Activated CD8-positive, alpha-beta memory T cell treated with anti-CD3 and anti-CD28 coated beads for 48 hours (primary cell): ENCODE data around the gene MYO7A.

Source experiments
- DNase-seq, 3 experiments: peaks; one replicate each; pipeline ENCODE4 v3.0.0-alpha.2; 2020; ENCODE audit warnings: low read depth in 2 of 3, low spot score in 2 of 3

The MYO7A gene

DNA sequence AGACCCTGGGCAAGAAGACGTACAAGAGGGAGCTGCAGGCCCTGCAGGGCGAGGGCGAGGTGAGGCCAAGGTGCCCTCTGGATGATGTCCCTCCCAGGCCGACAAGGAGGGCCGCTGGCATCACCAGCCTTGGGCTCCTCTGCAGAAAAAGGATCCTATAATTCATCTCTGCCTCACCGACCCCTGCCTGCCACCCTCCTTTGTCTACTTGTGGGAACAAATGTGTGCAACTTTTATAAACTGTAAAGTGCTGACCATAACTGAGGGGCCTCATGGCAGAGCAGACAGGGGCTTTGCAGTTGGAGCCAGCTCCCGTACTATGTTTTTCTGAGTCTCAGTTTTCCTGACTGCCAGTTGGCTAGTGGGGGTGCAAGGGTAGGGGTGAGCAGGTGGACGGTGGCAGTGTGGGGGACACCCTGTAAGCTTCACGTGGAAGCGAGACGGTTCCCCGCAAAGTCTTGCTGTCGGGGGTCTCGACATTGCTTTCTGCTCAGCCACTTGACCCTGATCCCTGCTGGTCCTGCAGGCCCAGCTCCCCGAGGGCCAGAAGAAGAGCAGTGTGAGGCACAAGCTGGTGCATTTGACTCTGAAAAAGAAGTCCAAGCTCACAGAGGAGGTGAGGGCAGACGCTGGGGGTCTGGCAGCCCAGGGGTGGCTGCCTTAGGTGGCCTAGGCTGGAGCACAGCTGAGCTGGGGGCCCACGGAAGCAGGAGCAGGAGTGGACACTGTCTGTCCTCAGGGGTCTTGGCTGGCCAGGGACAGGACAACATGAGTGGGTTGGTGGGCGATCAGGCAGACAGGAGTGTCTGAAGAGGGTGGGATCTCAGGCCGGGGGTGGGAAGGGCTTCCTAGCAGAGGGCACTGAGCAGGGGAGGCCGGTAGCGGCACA is 54.7 kb downstream of the MYO7A start:
- DNase-seq: no peak

DNA sequence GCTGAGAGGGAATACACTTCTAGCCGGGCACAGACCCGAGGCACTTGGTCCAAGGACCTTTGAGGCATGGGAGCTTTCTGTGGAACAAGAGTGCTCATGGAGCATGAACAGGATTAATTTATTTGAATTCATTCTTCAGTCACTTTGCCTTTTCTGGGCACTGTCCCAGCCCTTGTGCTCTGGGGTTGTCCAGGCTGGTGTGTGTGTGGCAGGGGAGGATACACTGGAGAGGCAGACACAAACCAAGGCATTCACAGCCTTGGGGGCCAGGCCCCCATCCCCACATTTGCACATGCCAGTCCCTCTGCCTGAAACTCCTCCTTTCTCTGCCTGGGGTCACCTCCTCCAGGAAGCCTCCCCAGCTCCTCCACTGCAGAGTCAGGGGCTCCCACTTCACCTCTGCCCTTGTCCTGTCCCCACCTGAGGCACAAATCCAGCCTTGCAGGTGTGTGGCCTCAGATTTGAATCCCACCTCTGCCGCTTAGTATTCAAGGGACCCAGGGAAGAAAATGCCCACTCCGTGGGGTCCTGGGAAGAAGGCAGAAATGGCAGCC is 55.5 kb downstream of the MYO7A start:
- no peak for DNase-seq

DNA sequence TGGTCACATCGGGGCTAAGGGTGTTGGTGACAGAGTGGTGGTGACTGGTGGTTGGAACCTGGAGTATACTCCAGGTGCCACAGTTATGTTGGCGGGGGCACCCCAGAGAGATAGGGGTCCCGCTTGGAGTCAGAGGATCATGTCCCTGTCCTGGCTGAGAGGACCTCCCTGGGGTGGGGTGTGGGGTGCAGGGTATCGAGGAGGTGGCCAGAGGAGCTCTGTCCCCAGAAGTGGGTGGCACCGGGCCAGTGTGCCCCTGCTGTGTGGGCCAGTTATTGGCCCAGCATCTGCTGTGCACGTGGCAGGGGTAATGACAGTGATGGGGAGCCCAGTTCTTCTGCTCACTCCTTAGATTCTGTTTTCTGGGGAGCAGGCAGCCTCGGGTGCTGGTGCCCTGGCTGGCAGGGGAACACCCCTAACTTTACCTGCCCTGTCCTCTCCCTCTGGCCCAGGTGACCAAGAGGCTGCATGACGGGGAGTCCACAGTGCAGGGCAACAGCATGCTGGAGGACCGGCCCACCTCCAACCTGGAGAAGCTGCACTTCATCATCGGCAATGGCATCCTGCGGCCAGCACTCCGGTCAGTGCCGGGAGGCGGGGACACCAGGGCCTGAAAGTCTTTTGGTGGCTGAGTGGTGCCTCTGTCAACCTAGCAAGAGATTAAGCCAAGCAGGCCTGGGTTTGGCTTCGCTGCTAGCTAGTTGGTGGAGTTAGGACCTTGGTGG is 56.3 kb downstream of the MYO7A start:
- no peak for DNase-seq

DNA sequence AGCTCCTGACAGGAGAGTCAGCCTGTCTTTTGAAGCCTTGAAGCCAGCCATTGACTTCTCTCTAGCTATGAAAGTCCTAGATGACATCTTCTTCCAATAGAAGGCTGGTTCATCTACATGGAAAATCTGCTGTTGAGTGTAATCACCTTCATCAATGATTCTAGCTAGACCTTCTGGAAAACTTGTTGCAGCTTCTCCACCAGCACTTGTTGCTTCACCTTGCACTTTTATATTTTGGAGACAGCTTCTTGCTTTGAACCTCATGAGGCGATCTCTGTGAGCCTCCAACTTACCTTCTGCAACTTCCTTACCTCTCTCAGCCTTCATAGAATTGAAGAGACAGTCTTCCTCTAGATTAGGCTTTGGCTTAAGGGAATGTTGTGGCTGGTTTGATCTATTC is 58.3 kb downstream of the MYO7A start:
- DNase-seq: no peak

DNA sequence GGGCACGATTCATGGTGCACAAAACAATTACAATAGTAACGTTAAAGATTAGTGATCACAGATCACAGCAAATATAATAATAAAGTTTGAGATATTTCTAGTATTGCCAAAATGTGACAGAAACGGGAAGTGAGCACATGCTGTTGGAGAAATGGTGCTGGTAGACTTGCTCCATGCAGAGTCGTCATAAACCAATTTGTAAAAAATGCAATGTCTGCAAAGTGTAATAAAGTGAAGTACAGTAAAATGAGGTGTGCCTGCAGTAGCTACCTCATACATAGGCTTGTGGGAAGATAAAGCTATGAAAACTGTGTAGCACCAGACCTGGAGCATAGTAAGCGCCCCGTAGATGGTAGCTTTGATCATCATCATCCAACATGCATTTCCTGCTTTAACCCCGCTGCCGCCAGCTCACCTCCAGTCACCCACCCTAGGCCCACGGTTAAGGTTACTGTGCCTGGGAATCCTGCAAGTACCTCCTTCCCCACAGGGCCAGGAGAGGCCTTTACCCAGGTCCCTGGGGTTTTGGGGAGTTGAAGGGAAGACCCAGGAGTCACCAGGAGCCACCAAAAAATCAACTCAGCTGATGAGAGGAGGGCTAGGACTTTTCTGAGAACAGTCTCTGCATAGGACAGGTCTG is 59.2 kb downstream of the MYO7A start:
- no peak for DNase-seq

DNA sequence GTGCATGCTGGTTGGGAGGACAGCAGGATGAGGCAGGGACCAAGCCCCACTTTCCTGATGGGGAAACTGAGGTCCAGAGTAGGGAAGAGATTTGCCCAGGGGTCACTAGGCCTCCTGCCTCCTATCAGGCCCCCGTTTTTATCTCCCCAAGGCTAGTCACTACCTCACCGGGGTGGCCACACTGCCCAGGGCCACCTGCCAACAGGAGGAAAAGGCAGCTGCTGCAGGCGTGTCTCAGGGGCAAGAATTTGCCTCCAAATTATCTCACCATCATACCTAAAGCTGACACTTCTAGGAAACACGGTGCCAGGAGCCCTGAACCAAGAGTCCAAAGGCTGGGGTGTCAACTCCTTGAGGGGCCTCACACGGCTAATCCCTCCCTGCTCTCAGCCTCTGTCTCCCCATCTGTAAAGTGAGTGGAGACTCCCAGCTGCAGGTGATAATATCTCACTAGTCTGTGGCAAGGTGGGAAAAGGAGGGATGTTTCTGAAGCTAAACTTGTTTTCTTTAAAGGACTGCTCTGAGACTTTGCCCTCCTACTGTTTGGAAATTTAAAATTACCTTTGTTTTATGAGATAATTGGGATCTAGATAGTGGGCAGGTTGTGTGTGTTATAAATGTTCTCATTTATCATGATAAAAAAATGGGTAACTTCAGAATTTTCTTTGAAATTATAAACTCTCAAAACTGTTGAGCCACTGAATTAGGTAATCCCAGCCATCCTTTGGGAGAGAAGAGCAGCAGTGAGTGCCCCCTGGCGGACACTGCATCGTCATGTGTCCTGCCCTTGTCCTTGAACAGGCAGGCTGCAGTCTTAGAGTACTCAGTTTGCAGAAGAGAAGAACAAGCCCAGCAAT is 60.0 kb downstream of the MYO7A start:
- peak; percentile 29 to 53 (median 32) for DNase-seq

DNA sequence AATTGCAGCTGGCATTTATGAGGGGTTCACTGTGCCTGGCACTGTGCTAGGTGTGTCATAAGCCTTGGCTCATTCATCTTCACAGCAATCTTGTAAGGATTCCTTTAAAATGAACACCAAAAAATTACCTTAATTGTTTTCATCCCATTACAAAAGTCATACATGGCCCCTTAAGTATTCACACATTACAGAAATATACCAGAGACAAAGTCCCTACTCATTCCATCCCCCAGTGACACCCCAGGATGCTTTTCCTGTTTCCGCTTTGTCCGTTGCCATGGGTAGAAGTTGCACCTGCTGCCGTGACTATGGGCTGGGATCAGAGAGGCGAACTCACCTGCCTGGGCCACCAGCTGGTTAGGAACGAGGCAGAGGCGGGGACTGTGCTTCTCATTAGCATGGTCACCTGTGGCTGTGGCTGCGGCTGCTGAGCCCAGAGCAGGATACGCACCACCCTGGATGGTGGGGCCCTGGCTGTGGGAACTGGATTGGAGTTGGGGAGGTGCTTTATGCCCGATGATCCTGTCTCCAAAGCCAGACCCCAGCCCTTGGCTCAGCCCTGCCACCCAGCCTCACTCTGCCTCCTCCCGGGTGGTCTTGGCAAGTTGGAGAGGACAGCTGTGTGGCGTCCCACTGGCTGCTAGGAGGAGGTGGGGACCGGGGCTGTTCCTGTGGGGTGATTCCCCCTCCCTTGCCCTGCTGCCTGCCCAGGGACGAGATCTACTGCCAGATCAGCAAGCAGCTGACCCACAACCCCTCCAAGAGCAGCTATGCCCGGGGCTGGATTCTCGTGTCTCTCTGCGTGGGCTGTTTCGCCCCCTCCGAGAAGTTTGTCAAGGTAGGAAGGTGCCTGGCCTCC is 60.8 kb downstream of the MYO7A start:
- DNase-seq: no peak

DNA sequence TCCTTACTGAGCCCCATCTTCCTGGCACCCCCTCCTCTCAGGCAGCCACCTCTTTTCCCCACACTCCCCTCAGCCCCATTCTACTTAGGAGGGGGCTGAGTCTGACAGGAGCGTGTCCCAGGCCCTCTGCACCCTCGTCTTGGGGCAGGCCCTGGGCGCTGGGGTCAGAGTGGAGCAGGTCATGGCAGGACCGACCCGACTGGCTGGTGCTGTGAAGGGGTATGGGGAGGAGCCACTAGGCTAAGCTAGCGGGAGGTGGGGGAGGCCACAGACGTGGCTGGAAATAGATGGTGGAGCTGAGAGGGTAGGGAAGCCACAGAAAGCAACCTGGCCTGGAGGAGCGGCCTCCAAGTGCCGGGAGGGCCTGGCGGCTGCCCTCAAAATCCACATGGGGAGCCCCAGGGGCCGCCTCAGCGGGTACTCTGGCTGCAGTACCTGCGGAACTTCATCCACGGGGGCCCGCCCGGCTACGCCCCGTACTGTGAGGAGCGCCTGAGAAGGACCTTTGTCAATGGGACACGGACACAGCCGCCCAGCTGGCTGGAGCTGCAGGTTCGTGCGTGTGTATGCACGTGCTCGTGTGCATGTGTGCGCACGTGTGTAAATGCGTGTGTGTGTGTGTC is 61.7 kb downstream of the MYO7A start:
- no peak for DNase-seq

DNA sequence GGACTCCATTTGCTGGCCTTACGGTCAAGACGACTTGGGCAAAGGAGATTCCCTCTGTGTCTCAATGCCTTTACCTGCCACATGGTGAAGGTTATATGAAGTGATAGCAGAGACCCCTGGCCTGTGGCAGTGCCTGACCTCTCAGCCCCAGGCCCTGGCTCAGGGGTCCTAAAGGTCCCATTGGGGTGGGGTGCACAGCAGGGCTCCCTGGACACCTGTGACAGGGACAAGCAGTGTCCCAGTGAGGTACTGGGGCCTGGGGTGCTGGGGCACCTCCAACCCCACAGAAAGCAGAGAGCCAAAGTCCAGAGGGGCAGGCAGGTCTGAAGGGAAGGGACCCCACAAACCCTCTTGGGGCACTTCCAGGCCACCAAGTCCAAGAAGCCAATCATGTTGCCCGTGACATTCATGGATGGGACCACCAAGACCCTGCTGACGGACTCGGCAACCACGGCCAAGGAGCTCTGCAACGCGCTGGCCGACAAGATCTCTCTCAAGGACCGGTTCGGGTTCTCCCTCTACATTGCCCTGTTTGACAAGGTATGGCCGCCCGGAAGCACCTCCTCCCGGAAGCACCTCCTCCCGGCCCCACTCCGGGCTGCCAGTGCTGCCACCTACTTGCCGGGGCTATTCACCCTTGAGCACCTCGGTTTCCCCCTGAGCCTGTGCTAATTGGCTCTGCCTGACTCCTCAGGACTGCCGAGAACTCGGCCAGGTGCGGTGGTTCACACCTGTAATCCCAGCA is 62.5 kb downstream of the MYO7A start:
- no peak for DNase-seq

DNA sequence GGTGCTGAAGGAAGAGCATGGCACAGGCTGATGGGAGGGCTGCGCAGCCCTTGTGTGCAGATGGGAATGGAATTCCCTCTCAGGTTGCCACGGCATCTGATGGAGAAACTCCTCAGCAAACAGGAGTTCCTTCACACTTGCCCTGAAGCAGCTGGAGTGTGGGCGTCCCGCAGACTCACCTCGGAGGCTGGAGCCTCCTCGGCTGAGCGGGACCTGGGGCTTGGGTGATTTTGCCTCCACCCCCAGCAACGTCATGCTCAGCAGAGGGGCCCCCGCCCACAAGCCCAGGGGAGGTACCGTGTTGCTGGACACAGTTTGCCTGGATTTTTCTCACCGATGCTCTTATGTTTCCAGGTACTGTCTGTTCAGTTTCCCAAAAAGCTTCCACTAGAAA is 63.4 kb downstream of the MYO7A start:
- no peak for DNase-seq

DNA sequence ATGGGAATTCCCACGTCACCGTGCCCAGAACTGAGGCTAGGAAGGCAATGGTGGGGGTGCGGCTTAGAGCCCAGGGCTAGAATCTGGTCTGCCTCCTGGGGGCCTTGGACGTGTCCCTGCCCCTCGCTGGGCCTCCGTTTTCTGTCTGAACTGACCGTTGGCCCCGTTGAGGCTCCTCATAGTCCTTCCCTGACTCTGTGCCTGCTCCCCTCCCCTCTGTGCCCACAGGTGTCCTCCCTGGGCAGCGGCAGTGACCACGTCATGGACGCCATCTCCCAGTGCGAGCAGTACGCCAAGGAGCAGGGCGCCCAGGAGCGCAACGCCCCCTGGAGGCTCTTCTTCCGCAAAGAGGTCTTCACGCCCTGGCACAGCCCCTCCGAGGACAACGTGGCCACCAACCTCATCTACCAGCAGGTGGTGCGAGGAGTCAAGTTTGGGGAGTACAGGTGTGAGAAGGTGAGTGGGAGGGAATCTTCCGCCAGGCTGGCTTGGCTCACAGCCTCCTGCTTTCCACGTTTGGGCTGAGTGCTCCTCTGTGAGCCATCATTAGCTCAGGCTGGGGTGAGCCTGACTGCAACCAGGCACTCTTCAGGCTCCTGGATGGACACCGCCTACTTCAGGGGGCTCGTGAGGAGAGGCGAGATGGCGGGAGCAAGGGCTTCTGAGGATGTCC is 63.9 kb downstream of the MYO7A start:
- peak; percentile 21 to 34 (median 32) for DNase-seq

DNA sequence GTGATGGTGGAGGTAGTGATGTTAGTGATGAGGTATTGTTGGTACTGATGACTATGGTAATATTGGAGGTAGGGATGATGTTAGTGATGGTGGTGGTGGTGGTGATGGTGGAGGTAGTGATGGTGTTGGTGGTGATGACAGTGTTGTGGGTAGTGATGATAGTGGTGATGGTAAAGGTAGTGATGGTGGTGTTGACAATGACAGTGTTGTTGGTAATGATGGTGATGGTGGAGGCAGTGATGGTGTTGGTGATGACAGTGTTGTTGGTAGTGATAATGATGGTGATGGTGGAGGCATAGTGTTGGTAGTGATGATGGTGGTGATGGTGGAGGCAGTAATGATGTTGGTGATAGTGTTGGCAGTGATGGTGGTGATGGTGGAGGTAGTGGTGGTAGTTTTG is 65.1 kb downstream of the MYO7A start:
- no peak for DNase-seq

DNA sequence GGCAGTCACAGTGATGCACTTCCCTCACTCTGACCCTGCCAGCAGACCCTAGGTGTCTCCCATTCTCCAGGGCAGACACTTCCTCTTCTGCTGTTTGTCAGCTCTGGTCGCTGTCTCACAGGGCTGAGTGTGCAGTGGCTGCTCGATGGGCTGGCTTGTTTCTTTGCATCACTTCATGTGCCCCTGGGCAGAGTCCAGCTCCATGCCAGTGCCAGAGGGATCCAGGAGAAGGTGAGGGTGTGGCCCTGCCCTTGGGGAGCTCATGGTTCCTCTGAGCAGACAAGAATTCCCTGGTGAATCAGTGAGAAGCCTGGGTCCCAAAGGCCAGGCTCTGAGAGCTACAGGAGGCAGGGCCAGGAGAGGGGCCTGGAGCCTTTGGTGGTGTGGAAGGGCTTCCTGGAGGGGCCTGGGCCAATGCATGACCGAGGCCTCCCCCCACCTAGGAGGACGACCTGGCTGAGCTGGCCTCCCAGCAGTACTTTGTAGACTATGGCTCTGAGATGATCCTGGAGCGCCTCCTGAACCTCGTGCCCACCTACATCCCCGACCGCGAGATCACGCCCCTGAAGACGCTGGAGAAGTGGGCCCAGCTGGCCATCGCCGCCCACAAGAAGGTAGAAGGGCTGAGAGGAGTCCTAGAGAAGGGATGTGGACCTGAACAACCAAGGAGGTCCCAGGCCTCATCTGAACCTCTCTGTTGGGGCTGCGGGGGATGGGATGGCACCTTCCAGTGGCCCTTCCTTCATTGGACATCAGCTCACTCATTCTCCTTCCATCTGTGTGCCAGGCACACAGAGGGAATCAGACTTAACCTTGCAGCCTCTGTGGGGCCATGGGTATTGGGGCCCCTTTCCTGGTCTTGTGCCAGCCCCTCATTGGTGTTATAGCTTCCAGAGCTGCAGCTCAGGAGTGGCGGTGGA is 66.1 kb downstream of the MYO7A start:
- no peak for DNase-seq

DNA sequence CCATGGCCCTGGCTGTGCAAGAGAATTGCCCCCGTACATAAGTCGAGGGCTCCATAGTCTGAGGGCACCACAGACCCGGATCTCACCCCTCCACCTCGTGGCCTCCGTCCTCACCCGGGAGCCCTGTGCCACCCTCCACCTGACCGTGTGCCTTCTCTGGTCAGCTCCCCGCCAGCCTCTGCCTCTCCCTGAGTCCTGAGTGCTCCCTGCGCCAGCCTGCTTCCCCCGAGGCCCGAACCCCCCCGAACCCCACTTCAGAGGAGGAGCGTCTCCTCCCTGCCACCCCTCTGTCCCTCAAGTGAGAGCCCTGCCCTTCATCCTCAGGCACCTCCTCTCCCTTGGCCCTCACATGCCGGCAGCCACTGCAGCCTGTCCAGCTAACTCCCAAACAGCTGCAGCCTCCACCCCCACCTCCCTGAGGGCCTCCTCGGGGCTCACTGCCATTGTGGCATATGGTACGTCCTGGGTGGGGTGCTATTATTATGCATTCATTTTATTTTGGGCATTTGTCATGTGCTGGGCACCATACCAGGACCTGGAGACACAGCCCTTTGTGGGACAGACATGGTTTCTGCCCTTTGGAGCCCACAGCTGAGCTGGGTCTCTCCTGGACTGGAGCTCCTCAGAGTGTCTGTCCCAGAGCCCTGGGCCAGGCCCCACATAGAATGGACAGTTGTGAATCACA is 67.2 kb downstream of the MYO7A start:
- no peak for DNase-seq

DNA sequence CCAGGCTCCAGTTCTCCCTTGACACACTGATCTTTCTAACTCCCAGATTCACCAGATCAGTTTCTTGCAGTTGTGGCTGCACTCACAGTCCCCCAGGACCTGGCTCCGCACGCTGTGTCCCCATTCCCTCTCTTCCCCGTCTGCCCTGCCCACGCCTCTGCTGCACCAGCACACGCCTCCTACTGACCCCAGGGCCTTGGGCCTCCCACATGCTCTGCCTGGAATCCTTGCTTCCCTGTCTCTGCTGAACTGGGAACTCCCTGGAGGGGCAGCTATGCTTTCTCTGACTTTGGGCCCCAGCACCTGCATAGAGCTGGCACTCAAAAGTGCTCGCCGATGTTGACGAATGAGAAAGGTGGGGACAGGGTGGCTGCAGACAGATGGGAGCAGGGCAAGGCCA is 68.9 kb downstream of the MYO7A start:
- no peak for DNase-seq

DNA sequence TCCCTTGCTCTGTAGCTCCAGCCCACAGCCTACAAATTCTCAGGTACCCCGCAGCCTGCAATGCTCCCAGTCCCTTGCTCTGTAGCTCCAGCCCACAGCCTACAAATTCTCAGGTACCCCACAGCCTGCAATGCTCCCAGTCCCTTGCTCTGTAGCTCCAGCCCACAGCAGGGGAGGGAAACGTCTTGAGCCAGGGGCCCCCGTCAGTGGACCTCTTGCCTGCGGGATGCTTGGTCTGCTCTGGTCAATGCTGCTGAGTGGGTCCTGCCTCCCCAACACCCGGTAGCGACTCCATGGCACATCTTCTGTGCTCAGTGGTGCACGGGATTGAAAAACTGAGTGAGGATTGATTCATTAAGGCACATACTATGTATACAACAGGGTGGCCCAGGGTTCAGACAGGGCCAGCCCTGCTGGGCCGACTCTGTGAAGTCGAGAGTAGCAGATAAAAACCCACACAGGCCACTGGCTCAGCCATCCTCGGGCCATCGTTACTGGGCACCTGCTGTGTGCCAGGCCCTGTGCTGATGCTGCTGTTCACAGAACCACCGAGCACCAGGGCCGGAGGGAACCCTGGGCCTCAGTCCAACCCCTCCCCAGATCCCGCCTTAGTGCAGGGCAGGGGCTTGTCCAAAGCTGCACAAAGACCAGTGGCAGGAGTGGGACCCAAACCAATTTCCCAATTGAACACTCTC is 69.7 kb downstream of the MYO7A start:
- DNase-seq: no peak
